ENCODE measurements around the gene RNF138. TPM values are rescaled to one million over a fixed set of nuclear protein-coding genes. Genes with fewer than 3 reads are reported as not detected.

Gene RNF138
- total and polyA plus RNA-seq, 2 of the 13 experiments (the other 11 are each of a cell fraction or from before 2014, with no cell fraction given): 14.6 to 33.6 TPM

DNA sequence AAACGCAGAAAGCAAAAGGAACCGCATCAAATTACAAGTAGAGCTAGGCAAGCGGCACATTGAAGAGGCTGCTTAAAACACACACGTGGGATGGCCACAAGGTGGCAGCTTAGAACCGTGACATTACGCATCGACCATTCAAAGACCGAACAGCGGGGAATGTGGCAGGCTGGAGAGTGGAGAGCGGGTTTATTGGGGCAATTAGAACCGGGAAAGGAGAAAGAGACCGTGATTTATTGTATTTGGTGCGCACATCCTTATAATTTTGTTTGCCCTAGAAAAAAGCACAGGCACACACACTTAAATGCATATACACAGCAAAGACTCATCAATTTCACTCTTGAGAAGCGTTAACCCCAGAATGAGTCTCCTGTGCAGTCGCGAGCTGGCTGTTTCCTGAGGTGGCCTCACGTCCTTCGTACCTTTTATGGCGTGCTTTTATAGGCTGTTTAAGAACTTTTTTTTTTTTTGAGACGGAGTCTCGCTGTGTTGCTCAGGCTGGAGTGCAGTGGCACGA, 66.5 kb downstream of the RNF138 start (continued):
- TF ChIP-seq ZNF766 (CRISPR knock-in tag; IDR thresholded peaks at IDR 0.05; ENCODE audit: borderline replicate concordance) (0 out of 2 replicates have a peak, but pooled peaks have one; percentile 53), ERF (CRISPR knock-in tag; IDR thresholded peaks at IDR 0.05) (peak; percentile 27; the same call in 1 of the 2 replicates), ZNF205 (CRISPR knock-in tag; IDR thresholded peaks at IDR 0.05) (no peak), ZNF564 (CRISPR knock-in tag; IDR thresholded peaks at IDR 0.05) (peak; percentile 92; the same call in 1 of the 2 replicates), ZNF10 (CRISPR knock-in tag; IDR thresholded peaks at IDR 0.05; ENCODE audit: borderline replicate concordance, low read depth) (no peak), ZNF672 (CRISPR knock-in tag; IDR thresholded peaks at IDR 0.05) (no peak), SMC3 (IDR thresholded peaks at IDR 0.05; ENCODE audit: low read length) (peak; percentile 94), POLR2AphosphoS5 (IDR thresholded peaks at IDR 0.05; ENCODE audit: low read depth, low read length) (no peak), XRCC5 (optimal IDR thresholded peaks at IDR 0.05; ENCODE audit: low read length) (peak; percentile 24), ZNF101 (CRISPR knock-in tag; IDR thresholded peaks at IDR 0.05; ENCODE audit: borderline replicate concordance, low read depth) (no peak), ATM (IDR thresholded peaks at IDR 0.05; ENCODE audit: borderline replicate concordance) (no peak), ZNF33A (CRISPR knock-in tag; IDR thresholded peaks at IDR 0.05; ENCODE audit: borderline replicate concordance) (no peak), ZNF136 (CRISPR knock-in tag; IDR thresholded peaks at IDR 0.05; ENCODE audit: low read depth) (no peak), HES4 (CRISPR knock-in tag; IDR thresholded peaks at IDR 0.05; ENCODE audit: borderline replicate concordance) (no peak), ISX (CRISPR knock-in tag; conservative IDR thresholded peaks at IDR 0.05) (no peak), NR2F6 (IDR thresholded peaks at IDR 0.05) (no peak), NR2F6 (CRISPR knock-in tag; IDR thresholded peaks at IDR 0.05) (no peak), ZNF724P (CRISPR knock-in tag; IDR thresholded peaks at IDR 0.05; ENCODE audit: borderline replicate concordance) (no peak), CBX5 (CRISPR knock-in tag; IDR thresholded peaks at IDR 0.05; ENCODE audit: borderline replicate concordance) (0 out of 2 replicates have a peak, but pooled peaks have one; percentile 43), KDM3A (CRISPR knock-in tag; IDR thresholded peaks at IDR 0.05; ENCODE audit: low read depth) (0 out of 2 replicates have a peak, but pooled peaks have one; percentile 21), ADNP (CRISPR knock-in tag; IDR thresholded peaks at IDR 0.05) (no peak), FOXM1 (CRISPR knock-in tag; IDR thresholded peaks at IDR 0.05) (no peak), SMAD3 (CRISPR knock-in tag; IDR thresholded peaks at IDR 0.05) (no peak), SMARCC2 (IDR thresholded peaks at IDR 0.05) (no peak), ATAD3A (CRISPR knock-in tag; IDR thresholded peaks at IDR 0.05) (no peak)
- TF ChIP-seq, protein P1, sequence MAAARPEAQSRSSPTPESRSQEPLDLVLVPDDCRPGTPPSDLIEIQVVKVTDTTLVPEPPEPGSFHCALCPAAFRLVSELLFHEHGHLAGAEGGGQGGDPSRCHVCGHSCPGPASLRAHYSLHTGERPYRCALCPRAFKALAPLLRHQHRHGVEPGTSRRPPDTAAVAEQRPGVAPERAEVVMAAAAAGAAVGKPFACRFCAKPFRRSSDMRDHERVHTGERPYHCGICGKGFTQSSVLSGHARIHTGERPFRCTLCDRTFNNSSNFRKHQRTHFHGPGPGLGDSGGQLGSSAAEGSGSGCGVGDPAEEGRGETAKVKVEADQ (CRISPR knock-in tag; IDR thresholded peaks at IDR 0.05; ENCODE audit: borderline replicate concordance): 0 out of 2 replicates have a peak, but pooled peaks have one; percentile 42
- TF ChIP-seq, protein P2, sequence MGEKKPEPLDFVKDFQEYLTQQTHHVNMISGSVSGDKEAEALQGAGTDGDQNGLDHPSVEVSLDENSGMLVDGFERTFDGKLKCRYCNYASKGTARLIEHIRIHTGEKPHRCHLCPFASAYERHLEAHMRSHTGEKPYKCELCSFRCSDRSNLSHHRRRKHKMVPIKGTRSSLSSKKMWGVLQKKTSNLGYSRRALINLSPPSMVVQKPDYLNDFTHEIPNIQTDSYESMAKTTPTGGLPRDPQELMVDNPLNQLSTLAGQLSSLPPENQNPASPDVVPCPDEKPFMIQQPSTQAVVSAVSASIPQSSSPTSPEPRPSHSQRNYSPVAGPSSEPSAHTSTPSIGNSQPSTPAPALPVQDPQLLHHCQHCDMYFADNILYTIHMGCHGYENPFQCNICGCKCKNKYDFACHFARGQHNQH (CRISPR knock-in tag; IDR thresholded peaks at IDR 0.05): peak; percentile 47; the same call in 1 of the 2 replicates
- TF ChIP-seq, protein P3, sequence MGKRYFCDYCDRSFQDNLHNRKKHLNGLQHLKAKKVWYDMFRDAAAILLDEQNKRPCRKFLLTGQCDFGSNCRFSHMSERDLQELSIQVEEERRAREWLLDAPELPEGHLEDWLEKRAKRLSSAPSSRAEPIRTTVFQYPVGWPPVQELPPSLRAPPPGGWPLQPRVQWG (CRISPR knock-in tag; IDR thresholded peaks at IDR 0.05; ENCODE audit: borderline replicate concordance, low read depth): no peak
- TF ChIP-seq, protein P4, sequence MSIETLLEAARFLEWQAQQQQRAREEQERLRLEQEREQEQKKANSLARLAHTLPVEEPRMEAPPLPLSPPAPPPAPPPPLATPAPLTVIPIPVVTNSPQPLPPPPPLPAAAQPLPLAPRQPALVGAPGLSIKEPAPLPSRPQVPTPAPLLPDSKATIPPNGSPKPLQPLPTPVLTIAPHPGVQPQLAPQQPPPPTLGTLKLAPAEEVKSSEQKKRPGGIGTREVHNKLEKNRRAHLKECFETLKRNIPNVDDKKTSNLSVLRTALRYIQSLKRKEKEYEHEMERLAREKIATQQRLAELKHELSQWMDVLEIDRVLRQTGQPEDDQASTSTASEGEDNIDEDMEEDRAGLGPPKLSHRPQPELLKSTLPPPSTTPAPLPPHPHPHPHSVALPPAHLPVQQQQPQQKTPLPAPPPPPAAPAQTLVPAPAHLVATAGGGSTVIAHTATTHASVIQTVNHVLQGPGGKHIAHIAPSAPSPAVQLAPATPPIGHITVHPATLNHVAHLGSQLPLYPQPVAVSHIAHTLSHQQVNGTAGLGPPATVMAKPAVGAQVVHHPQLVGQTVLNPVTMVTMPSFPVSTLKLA (IDR thresholded peaks at IDR 0.05): no peak
- TF ChIP-seq, protein P5, sequence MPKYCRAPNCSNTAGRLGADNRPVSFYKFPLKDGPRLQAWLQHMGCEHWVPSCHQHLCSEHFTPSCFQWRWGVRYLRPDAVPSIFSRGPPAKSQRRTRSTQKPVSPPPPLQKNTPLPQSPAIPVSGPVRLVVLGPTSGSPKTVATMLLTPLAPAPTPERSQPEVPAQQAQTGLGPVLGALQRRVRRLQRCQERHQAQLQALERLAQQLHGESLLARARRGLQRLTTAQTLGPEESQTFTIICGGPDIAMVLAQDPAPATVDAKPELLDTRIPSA (CRISPR knock-in tag; IDR thresholded peaks at IDR 0.05; ENCODE audit: borderline replicate concordance): no peak
